ENCODE results near the gene ANKRD63. TPM values are rescaled to one million over a fixed set of nuclear protein-coding genes. Genes with fewer than 3 reads are reported as not detected.

ANKRD63 gene
- total RNA-seq, 1 experiment from 2014 or later, result 0.97 TPM

DNA sequence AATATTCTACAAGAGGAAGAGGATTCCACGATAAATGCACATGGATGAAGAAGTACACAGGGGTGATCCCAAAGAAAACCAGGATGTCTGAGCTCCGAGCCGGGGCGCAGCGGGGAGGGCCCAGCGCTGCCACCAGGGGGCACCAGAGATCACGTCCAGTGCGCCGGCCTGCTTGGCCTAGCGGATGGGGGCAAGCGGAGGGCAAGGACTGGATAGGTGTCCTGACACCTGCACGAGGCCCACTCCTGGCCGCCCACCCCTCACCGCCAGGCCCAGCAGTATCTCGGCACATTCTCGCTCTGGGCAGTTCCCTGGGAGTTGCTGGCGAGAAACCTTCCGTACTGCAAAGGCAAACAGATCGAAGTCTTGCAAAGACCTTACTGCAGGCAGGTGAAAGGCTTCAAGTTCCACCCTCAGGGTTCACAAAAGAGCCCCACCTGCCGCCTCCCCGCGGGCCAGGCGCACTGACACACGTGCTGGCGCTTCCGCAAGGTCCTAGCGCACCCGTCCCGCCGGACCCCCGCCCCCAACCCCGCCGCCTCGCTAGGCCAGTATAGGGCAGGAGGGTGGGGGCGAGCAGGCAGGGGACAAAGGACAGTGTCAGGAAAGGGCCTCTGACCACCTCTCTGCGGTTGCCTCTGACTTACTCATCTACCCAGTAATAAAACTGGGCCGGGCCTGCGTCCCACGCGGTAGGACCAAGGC is 3.3 kb downstream of the ANKRD63 start:
- DNase-seq (ENCODE audit: low read depth), result peak; percentile 70

DNA sequence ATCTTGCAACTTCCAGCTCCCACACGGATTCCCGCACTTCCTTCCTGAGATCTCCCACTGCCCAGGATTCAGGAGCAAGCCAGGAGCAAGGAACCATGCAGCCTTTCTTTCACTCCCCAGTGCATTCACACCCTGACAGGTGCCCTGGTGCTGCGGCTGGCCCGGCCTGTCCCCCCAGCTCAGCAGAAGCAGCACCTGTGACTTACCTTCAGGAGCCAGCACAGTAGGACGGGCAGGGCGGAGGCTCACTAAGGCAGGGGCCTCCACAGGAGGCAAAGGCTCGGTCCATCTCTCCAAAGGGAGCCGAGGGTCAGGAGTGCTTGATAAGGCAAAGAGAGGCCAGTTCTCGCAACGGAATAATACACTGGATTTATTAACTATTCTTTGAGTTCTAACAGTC is 4.8 kb downstream of the ANKRD63 start:
- DNase-seq (ENCODE audit: low read depth), result no peak

DNA sequence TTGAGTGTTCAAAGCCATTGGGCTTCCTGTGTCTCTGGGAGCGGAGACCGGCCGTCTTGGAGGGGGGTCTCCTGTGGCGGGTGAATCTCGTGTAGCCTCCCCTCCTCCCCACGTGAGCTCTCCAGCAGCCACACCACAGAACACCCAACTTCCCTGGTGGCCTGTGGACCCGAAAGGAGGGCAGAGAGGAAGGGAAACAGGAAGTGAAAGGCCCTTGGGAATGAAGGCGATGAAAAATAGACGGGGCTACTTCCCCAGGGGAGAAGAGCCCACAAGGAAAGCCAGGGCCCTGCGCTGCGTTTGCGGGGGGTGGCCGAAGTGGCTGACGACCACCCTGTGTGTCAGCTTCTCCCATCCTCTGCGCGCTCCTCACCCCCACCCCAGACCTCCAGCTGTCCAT is 5.4 kb downstream of the ANKRD63 start:
- no peak for DNase-seq (ENCODE audit: low read depth)

DNA sequence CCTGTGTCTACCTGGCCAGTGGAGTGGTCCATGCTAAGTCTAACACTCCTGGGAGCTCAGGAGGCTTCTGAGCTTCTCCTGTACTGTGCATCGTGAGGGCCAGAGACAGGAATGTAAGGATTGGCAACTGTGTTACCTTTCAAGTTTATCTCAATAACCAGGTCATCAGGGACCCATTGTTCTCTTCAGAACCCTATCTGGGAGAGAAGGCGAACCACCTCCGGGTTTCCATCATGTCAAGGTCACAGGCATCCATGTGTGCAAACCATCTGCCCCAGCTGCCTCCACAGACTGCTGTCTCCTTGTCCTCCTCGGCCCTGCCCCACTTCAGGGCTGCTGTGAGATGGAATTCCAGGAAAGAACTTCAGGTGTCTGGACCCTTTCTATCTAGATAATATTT is 5.9 kb downstream of the ANKRD63 start:
- DNase-seq (ENCODE audit: low read depth), result no peak

DNA sequence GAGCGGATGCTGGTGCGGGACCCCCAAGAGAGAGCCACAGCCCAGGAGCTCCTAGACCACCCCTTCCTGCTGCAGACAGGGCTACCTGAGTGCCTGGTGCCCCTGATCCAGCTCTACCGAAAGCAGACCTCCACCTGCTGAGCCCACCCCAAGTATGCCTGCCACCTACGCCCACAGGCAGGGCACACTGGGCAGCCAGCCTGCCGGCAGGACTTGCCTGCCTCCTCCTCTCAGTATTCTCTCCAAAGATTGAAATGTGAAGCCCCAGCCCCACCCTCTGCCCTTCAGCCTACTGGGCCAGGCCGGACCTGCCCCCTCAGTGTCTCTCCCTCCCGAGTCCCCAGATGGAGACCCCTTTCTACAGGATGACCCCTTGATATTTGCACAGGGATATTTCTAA is 6.9 kb downstream of the ANKRD63 start:
- DNase-seq (ENCODE audit: low read depth), result no peak

DNA sequence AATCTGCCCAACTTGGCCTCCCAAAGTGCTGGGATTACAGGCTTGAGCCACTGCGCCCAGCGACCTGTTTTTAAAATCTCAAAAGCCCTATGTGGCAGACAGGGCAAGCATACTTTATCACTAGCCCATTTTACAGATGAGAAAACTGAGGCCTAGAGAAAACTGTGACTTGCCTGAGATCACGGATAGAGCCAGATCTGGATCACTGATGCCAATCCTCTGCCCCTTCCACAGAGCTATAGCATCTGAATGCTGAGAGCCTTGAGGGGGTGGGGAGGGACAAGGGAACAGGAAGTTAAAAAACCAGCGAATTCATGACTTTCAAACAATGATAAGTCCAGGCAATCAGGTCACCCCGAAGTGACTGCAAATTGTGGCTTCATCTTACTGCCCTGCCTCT is 7.3 kb downstream of the ANKRD63 start:
- DNase-seq (ENCODE audit: low read depth), result no peak

DNA sequence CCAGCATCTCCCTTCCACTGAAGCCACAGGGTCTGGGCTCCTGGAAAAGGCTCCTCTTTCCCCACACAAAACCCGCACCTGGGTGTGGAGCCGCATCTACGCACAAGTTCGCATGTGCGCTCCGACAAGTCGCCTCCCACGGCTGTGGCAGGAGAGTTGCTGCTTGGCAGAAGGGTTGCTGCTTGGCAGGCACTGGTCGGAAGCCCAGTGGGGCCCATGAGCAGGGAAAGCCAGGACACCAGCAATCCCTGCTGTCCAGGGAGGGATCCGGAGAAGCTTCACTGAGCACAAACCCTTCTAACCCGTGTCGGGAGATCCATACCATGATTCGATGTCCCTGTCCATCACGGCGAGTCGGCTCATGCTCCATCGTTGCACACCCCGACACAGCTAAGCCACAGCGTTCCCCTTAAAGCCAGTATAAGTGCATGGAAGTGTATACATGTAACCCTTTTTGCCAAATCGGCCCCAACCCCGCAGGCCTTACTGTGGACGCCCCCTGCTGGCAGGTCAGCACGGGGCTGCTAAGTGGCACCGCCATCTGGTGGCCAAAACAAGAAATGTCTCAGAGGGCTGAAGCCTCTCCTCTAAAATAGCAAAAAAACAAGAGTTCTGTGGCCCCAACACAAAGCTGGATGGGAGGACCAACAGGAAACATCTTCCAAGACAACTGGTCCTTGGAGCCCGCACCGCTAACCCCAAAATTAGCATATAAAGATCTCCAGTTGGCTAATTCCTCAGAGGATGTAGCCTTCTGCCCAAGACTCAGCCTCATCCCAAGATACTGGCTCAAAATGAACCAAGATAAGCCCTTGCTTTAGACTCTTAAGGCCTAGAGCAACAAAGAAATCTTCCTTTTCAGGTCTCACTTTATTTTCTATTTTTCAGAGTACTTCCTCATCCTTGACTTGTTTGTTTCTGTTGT is 8.3 kb downstream of the ANKRD63 start:
- peak; percentile 78 for DNase-seq (ENCODE audit: low read depth)

DNA sequence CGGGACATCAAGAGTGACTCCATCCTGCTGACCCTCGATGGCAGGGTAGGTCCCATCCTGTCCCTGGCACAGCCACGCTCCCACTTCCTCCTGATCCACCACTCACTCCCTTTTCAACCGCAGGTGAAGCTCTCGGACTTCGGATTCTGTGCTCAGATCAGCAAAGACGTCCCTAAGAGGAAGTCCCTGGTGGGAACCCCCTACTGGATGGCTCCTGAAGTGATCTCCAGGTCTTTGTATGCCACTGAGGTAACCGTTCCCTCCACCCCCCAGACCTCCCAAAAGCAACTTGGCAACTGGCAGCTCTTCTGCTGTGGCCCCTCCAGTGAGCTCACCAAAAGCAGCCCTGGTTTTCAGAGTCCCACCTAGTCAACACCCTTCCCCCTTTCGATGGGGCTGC is 9.4 kb downstream of the ANKRD63 start:
- DNase-seq (ENCODE audit: low read depth), result no peak

DNA sequence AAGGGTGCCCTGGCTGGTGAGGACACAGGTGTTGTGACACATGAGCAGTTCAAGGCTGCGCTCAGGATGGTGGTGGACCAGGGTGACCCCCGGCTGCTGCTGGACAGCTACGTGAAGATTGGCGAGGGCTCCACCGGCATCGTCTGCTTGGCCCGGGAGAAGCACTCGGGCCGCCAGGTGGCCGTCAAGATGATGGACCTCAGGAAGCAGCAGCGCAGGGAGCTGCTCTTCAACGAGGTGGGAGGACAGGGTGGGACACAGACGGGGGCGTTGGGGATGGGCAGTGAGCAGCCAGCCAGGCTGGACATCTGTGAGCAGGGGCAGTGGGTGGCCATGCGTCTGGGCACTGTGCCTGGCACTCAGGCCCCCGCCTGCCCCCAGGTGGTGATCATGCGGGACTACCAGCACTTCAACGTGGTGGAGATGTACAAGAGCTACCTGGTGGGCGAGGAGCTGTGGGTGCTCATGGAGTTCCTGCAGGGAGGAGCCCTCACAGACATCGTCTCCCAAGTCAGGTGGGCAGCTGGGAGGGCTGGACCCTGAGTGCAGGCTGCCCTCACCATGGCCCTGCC is 10.3 kb downstream of the ANKRD63 start:
- DNase-seq (ENCODE audit: low read depth), result peak; percentile 45

DNA sequence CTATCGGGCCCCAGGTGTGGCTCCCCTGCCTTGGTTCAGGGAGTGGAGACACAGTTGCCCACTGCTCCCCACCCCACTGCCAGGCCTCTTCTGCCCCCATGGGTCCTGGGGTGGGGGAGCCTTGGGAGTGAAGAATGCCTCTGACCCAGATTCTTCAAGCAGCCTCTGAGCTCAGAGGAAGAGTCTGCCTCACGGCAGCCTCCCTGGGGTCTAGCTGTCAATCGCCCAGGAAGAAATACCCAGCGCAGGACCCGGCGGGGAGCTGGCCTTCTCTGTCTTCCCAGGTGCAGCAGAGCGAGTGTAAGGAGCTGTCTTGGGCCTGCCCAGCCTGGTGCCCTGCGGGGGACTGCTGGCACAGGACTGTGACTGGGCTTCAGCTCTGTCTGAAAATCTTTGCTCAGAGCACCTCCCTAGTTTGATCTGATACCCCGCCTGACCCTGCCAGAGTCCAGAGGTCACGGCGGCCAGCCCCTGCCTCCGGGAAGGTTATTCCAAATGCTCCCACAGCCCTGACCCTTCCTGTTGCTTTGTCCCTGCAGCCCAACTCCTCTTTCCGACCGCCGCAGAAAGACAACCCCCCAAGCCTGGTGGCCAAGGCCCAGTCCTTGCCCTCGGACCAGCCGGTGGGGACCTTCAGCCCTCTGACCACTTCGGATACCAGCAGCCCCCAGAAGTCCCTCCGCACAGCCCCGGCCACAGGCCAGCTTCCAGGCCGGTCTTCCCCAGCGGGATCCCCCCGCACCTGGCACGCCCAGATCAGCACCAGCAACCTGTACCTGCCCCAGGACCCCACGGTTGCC is 11.0 kb downstream of the ANKRD63 start:
- DNase-seq (ENCODE audit: low read depth), result no peak

DNA sequence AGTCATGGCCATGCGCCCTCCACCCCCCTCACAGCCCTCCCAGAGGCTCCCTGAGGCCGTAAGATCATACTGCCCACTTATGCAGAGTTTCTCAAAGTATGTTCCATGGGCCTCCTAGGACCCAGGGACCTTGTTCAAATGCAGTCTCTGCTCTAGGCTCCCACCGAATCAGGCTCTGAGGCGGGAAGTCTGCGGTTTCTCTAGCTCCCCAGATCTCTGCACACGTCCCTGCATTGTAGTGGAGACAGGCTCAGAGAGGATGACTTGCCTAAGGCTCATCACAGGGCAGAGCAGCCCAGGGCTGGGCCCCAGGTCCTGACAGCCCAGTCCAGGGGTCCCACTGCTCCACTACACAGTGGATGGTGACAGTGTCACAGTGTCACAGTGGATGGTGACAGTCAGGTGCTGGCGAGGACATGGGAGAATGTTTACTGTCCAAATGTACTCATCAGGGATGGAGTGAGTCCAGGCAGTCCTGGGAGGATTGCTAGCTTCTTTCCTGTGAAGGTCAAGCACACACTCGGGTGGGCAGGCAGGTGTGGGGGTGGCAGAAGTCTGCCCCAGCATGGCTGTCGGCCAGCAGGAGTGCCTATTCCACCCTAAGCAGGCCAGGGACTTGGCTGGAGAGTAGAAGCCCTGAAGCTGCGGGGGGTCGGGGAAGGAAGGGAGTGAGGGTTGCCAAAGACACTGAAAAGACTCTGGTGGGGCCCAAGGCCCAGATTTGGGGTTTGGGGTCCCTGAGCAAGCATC is 12.4 kb downstream of the ANKRD63 start:
- DNase-seq (ENCODE audit: low read depth), result no peak

DNA sequence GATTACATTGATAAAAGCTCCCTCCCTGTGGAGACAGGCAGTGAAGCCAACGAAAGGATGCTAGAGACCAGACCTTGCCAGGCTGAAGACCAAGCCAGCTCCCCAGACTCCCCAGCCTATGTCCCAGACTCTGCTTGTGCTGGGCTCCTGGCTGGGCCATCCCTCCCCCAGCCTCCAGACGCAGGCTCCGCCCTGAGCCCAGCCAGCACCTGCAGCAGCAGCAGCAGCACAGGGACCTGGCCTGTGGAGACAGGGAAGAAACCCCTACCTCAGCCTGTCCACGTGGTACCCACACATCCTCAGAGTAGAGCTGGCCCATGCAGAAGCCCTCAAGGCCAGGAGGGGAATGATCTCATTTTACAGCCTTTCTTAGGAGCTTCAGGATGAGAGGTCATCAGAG is 13.3 kb downstream of the ANKRD63 start:
- DNase-seq (ENCODE audit: low read depth), result no peak

DNA sequence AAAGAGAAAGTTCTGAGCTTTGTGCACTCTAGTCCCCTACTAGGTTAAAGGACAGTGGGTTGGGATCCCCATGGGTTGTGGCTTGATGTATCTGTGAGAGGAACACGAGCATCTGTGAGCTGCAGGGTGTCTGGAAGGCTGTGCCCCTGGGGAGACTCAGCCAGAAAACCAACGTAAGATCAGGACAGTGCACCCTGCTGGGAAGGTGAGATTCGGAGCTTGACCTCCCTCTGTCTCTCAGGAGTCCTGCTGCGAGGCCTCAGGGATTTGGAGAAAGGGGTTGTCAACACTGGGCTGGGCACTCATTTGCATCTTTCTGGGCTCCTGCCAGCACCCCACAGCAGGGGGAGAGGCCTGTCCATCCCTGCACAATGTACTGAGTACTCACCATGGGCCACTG is 15.2 kb downstream of the ANKRD63 start:
- DNase-seq (ENCODE audit: low read depth), result no peak

DNA sequence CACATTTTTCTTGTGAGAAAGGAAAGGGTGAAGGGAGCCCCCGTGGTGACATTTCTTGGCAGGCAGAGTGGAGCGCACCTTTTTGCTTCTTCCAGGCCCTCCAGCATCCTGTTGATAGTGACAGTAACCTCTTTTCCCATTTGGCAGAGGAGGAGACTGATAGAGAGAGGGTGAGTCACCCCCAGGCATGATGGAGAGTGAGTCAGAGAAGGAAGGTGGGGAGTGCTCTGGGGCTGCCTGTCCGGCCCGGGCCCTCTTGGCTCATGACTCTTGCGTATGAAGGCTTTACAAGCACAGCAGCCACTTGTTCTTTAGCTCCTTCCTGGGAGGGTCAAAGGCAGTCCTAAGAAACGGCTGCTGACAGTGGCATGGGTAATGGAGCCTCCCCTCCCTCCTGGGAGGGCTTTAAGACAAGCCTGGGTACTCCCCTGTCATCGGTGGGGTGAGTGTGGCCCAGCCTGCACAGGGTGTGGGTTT is 16.0 kb downstream of the ANKRD63 start:
- peak; percentile 96 for DNase-seq (ENCODE audit: low read depth)

DNA sequence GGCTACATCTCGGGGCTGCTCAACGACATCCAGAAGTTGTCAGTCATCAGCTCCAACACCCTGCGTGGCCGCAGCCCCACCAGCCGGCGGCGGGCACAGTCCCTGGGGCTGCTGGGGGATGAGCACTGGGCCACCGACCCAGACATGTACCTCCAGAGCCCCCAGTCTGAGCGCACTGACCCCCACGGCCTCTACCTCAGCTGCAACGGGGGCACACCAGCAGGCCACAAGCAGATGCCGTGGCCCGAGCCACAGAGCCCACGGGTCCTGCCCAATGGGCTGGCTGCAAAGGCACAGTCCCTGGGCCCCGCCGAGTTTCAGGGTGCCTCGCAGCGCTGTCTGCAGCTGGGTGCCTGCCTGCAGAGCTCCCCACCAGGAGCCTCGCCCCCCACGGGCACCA is 17.0 kb downstream of the ANKRD63 start:
- DNase-seq (ENCODE audit: low read depth), result no peak

DNA sequence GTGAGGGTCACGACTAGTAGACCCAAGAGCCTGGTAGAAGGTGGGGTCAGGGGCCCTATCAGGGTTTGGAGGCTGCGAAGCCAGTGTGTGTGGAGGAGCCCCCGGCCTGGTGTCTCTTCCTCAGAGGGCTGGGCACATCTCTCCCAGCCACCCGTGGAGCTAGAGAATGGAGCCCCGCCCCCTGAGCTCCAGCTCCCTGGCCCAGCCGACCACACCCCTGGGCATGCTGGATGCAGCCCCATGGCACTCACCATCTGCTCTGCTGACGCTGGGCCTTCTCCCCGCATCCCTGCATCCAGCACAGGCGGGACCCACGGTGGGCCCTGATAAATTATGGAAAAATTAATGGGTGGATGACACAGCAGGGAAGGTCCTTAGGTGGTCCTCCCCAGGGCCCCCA is 17.5 kb downstream of the ANKRD63 start:
- DNase-seq (ENCODE audit: low read depth), result no peak

DNA sequence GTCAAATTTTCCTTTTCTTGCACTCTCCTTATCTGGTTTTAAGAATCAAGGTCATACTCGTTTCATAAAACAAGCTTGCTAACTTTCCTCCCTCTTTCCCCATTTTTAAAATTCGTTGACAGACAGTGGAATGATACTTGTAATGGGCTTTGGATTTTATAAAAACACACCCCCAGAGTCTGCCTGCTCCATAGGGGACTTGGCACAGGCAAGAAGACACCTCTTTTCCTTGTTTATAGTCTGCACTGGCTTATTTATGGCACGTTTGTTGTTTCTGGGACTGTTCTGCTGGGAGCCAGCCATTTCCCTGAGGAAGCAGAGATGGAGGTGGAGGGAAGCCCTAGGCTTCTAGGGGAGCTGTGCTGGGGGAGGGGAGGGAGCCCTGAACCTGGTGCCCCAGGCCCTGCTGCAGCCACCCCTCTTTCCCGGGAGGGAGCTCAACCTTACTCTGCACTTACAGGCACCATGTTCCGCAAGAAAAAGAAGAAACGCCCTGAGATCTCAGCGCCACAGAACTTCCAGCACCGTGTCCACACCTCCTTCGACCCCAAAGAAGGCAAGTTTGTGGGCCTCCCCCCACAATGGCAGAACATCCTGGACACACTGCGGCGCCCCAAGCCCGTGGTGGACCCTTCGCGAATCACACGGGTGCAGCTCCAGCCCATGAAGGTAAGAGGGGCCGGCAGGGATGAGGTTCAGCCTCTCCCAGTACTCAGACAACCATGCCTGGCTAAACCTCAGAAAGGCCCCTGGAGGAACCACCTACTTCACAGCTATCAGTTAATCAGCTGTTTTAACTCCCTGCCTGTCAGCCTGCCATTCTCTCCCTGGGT is 18.3 kb downstream of the ANKRD63 start:
- no peak for DNase-seq (ENCODE audit: low read depth)

DNA sequence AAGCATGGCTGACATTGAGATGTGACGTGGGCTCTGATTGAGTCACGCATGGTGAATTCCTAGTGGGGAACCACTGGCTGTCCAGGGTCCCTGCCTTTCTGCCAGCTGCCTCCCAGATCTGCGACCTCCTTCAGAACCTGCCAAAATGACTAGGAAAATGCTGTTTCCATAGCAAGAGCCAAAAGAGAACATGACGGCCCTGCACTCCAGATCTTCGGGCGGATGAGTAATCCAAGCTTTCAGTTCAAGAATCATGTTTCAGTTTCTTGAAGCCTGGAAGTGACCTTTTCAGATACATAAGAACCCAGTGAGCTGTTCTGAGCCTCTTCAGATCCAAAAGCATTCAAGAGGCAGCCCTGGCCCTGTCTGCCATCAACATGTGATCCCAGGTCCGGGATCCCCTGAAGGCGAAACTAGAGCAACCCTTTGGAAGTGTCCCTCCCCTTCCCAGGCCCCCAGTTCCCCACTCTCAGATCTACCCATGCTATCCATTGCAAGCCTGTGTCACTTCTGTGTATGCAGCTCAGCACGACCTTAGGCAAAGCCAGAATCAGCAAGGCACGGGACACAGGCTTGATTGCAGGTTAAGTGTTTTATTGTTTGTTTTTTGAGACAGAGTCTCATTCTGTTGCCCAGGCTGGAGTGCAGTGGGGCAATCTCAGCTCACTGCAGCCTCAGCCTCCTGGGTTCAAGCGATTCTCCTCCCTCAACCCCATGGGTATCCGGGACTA is 19.7 kb downstream of the ANKRD63 start:
- DNase-seq (ENCODE audit: low read depth), result peak; percentile 44

DNA sequence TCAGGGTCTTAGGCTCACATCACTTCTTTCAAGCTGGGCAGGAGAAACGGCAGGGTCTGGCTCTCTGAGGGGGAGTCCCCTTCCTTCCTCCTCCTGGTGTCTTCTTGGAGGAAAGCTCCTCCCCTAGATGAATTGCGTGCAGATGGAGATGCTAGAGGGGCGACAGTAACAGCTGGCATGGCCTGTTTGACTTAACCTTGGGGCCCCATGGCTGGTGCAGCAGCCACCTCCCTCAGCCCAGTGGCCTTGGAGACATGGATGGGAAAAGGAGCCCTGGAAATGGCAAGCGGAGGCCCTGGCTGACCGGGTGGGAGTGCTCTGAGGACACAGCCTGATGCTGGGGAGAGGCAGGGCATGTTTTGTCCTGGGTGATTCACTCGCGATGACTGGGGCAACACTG is 23.8 kb downstream of the ANKRD63 start:
- DNase-seq (ENCODE audit: low read depth), result no peak

DNA sequence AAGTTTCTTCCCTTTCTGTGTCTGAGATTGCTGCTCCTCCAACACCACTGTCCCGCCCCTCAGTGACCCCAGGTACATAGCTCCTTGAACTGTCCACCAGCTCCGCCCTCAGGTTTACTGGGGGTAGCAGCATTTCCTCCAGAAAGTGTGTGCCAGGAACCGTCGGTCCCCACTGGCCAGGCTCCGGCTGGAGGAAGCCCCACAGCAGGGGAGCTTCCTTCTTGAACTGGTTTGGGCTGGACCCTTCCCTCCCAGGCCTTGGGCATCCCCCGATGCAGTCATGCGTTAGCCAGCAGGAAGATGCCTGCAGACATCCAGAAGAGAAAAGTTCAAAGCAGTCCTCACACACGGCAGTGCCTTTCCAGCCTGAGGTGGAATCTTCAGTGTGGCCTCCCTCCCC is 24.3 kb downstream of the ANKRD63 start:
- peak; percentile 32 for DNase-seq (ENCODE audit: low read depth)

Data from Daoy (cell line).